NCI-H526 treated with DMSO at 0.1 percent for 48 hours (cell line): ENCODE measurements around the gene DYNC1LI1.

Source experiments
- DNase-seq: peaks from one replicate; lab custom pipeline; 2025; lab: John Stamatoyannopoulos, UW

The DYNC1LI1 gene

DNA sequence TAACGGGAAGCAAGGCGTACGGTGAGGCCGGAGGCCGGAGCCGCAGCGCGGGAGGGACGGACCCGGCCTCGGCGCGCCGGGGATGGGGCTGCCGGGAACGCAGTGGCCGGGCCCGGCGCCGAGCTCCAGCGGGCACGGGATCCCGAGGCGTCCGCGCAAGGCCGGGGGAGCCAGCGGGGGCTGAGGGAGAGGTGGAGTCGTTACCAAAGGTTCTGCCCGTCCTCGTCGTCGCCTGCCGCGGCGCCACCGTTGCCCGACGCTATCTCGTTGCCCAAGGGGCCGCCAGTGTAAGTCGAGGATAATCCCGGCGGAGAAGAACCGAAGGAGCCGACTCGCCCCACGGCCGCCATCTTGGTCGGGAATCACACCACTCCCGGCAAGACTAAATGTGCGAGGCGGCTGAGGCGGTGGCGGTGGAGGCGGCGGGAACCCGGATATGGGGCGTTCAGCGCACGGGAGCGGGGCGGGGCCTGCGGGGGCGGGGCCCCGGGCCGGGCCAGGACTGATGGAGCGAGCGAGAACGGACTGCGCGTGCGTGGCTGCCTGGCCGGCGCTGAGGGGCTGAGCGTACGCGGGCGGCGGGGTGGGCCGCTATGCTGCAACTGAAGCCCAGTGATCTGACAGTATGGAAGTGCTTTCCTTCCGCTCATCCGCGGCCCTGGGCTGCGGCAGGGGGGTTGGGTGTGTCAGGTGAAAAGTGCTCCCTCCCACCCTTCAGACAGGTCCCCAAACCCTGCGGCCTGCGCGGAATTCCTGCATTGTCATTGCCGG lies at the start of gene DYNC1LI1:
TSS of gene DYNC1LI1 (minus strand) at position 438 of the 771 bp plus-strand sequence. CDS start at position 350, 88 bp downstream.
- peak; percentile 87 for DNase-seq

DNA sequence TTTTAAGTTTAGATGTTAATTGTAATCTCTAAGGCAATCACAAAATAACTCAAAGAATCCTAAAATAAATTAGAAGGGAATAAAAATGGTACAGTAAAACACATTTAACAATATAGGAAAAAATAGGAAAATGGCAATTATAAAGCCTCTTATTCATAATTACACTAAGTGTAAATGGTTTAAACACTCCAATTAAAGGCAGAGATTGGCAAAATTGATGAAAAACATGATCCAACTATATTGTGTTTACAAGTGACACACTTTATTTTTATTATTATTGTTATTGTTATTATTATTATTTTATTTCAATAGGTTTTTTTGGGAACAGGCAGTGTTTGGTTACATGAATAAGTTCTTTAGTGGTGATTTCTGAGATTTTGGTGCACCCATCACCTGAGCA lies 48.7 kb upstream of the DYNC1LI1 start:
- DNase-seq: no peak

GRCh38 chr3:32616267-32616962 lies 45.8 kb upstream of the DYNC1LI1 start:
- DNase-seq: no peak

DNA sequence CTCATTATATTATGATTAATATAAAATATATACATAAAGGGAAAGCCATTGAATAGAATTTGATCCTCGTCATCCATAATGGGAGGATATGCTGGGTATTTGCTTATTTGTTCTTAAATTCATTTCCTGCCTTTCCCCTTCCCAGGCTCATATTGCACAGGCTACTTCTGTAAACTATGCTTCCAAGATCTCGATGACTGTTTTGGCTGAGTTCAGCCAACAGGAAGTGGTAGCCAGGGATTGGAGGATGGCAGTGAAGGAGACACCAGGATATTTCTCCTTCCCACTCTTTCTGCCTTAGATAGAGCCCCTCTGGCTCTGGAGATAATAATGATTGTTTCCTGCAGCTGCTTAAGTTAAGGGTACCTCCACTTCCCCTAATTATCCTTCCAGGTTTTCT lies 44.3 kb upstream of the DYNC1LI1 start:
- no peak for DNase-seq

- DNase-seq: no peak
These were observed 42.5 kb upstream of the DYNC1LI1 start for GRCh38 chr3:32613183-32613582.

- DNase-seq: no peak
These were observed 41.9 kb upstream of the DYNC1LI1 start for GRCh38 chr3:32612547-32612946.

GRCh38 chr3:32607522-32607921 lies 36.9 kb upstream of the DYNC1LI1 start:
- no peak for DNase-seq

- no peak for DNase-seq
These were observed 36.3 kb upstream of the DYNC1LI1 start for GRCh38 chr3:32606960-32607359.

GRCh38 chr3:32606277-32606676 lies 35.6 kb upstream of the DYNC1LI1 start:
- DNase-seq: no peak

- no peak for DNase-seq
These were observed 32.4 kb upstream of the DYNC1LI1 start for GRCh38 chr3:32603064-32603463.

DNA sequence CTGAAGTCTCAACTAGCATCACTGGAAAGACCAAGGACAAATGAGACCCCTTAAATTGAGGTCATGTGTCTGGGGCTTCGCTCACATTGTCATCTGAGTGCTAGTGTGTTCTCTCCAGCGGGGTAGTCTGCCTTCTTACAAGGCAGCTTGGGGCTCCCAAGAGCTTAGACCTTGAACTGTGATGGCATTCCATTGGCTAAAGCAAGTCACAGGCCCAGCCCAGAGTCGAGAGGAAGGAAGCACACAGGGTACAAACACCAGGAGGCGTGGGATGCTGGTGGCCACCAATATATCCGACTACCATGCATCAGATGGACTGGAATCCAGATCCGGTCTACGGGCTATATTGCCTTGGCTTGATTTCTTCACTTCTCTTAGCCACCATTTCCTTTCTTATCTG lies 31.5 kb upstream of the DYNC1LI1 start:
- DNase-seq: no peak

GRCh38 chr3:32601722-32602121 lies 31.1 kb upstream of the DYNC1LI1 start:
- no peak for DNase-seq

- no peak for DNase-seq
These were observed 27.0 kb upstream of the DYNC1LI1 start for GRCh38 chr3:32597656-32598055.

DNA sequence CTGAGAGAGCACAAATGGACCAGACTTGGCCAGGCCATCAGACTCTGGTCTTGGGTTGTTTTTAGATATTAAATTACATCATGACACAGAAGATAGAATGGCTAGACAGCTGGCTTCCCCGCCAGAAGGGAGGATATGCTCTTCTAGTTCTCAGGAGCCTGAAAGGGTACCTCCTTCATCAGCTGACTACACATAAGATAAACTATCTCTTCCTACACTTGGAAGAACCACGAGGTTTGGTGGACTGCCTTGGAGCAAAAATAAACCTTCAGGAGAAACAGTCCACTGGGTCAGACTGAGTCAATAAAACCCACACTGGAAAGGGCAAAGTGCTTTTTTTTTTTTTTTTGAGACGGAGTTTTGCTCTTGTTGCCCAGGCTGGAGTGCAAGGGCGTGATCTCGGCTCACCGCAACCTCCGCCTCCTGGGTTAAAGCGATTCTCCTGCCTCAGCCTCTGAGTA lies 26.3 kb upstream of the DYNC1LI1 start:
- DNase-seq: no peak

GRCh38 chr3:32596282-32596908 lies 25.7 kb upstream of the DYNC1LI1 start:
- no peak for DNase-seq

DNA sequence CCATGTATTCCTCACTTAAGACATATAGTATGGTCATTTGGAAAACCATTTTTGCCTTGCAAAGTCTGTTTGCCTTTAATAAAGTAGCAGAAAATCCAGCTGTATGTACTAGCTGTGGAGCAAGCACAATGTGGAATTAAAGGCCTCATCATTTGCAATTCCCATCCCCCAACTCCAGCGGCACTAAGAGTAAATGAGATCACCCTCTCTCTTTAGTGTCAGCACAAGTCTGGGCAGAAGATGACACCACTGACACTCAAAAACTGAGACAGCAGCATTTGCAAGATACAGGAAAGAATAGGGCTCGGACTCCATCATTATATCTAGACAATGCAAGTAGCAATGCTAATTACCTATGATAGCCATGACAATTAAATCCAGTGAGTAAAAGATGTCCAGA lies 24.7 kb upstream of the DYNC1LI1 start:
- no peak for DNase-seq

DNA sequence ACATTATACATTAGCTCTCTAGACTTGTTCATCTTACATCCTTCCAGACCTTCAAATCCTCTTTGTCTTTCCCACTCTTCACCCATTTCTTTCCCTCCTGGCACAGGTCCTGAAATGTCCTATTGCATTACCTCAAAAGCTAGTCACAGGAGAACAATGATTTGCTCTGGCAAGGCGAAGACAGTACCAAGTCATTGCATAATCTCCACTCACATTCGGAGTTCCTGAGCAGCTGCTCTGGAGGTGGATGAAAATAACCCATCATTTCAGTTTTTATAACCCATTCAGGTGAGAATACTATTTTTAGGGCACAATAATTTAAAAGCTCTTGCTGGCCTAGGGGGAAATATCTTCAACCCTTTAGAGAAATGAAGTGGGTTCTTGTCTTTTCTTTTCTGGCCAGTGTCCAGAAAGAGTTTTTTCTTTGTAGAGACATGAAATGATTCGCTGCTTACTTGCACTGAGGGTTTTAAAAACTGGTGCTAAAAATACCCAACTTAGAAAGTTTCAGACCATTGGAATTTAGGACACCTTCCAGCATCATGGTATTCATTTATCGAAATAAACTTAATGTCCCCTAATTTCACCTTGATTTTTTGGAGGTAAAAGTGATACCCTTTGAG lies 23.4 kb upstream of the DYNC1LI1 start:
- DNase-seq: no peak

- DNase-seq: no peak
These were observed 22.2 kb upstream of the DYNC1LI1 start for GRCh38 chr3:32592696-32593353.

GRCh38 chr3:32592011-32592410 lies 21.4 kb upstream of the DYNC1LI1 start:
- DNase-seq: no peak

DNA sequence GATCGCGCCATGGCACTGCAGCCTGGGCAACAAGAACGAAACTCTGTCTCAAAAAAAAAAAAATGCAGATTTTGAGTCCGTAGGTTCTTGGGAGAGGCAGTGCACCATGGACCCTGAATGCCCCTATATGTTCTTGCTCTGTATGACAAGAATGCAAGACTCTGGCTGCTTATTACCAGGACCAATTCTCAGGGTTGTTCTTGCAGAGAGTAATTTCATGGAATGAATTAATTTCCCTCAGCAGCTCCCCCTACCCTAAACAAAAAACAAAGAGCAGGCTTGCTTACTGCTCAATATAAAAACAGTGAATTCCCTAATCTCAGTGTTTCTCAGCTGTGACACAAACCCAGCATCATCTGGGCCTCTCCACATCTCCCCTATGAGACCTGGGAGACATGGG lies 20.5 kb upstream of the DYNC1LI1 start:
- DNase-seq: no peak

DNA sequence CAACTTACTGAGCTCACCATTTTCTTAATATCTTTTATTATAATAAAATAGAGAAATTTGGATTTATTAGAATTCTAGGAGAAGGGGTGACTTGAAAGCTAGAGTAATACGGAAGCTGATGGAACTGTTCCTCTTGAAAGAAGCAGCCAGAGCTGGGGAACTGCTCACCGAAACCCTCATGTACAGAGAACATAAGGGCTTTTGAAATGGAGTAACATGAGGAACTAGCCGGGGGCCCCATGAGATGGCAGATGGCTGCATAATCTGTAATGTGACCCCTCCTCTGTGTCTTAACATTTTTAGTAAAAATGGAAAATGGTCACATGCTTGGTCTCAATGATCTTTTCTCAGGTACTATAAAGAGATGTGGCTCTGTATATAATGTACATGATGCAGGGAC lies 15.7 kb upstream of the DYNC1LI1 start:
- DNase-seq: no peak

- no peak for DNase-seq
These were observed 14.0 kb upstream of the DYNC1LI1 start for GRCh38 chr3:32584660-32585059.
